ENCODE measurements around the gene MED10. TPM values are rescaled to one million over a fixed set of nuclear protein-coding genes. Genes with fewer than 3 reads are reported as not detected.
"Not testable (repeated sequence)": the region's sequence is repeated elsewhere in the genome, so short reads cannot be mapped to it uniquely, and the experiment has no call there.

The MED10 gene
- total RNA-seq, 2 donors from 2014 or later: 24.4 to 24.5 TPM

DNA sequence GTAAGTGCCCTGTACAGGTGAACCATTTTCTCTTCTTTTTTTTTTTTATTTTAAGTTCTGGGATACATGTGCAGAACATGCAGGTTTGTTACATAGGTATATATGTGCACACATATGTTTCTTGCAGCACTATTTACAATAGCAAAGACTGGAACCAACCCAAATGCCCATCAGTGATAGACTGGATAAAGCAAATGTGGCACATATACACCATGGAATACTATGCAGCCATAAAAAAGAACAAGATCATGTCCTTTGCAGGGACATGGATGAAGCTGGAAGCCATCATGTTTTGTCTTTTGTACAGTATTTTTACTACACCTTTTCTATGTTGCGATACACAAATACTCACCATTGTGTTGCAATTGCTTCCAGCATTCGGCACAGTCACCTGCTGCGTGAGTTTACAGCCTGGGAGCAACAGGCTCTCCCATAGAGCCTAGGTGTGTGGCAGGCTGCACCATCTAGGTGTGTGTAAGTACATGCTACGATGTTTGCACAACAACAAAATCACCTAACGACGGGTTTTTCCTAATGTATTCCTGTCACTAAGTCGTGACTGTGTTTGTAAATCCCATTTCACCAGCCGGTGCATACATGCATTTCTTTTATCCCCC, 20.4 kb downstream of the MED10 start:
- DNase-seq; intact Hi-C loops (cut with DNase I); ATAC-seq: not testable (repeated sequence)

DNA sequence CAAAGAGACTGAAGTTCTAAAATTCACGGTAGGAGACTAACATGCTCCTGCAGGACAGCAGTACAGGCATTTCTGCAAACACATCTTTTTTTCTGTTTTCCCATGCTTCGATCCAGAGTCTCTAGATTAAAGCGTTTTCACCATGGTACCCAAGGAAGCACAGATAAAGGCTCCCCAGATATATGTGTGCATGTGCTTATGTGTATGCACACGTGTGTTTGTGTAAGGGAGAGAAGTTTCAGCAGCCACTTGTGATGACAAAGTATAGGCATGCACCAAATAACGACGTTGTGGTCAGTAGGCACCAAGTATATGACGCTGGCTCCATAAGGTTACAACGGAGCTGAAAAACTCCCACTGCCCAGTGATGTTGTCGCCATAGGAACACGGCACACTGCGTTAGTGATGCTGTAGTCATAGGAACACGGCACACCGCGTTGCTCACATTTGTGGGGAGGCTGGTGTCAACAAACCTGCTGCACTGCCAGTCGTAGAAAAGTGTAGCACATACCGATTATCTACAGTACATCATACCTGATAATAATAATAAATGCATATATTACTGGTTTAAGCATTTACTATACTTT, 21.7 kb downstream of the MED10 start:
- no peak for DNase-seq

DNA sequence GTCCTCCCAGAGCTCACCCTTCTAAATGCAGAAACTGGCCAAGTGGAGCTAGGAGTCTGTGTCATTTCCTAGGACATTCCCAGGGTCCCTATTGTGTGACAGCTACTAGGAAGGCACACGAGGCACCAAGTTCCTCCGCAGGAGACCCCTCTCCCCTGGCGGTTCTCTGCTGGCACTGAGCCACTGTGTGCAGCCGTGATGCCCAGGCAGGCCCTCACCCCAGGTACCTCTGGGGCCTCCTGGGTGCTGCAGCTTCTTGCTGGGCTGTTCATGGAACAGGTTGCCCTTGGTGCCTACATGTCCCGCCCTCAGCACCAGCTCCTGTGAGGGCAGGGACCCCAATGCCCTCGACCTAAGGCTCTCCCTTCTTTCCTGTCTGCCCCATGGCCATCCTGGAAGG, 23.1 kb downstream of the MED10 start:
- DNase-seq: no peak
- intact Hi-C loops (cut with DNase I): no loop called here
- ATAC-seq: no peak

More for the DNA sequence above, 21.7 kb downstream of the MED10 start:
- ATAC-seq: no peak
- intact Hi-C loops (cut with DNase I): no loop called here

DNA sequence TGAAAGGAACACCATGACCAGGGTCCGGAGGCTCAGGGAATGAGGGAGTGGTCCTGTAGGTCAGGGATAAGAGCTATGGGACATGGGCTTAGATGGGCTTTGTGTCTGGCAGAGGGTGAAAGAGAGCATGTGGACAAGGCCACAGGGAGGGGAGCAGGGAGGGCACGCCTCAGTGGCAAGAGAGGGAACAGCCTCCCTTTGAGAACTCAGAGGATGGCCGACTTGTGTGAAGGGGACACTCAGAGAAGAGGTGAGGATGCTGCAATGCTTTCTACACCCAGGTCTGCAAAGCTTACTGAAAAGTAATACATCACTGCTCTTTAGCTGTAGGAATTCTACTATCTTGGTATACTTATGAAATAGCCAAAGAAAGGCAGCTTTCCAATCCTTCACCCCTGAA, 23.5 kb downstream of the MED10 start:
- no peak for ATAC-seq
- intact Hi-C loops (cut with DNase I): no loop called here
- DNase-seq: no peak

DNA sequence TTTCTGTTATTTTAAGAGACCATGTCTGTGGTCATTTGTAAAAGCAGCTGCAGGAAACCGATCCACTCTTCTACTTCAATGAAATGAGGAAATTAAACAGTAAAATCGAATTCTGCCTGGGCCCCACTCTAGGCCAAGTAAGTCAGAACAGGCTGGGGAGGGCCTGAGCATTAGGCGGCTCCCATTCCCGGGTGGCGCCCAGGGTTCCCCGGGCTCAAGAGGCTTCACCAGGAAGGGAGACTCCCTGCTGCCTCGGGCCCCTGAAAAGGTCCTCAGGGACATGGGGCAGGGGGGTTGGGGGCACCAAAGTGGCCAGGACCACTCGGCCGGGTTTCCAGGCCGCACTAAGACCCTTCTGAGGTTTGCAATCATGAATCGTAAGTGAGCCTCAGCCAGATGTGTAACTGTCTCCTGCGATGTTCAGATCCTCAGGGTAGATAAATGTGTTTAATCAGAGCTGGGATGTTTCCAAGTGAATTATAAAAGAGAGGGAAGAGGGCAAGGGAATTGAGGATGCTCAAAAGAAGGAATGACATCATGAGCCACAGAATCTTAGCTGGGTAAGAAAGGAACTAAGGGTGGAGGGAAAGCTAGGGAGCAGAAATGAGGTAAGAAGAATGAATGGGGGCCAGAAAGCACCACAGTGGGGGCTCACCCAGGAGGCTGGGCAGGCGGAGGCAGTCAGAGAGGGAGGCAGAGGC, 24.6 kb downstream of the MED10 start:
- DNase-seq: no peak
- no peak for ATAC-seq
- intact Hi-C loops (cut with DNase I): no loop called here

DNA sequence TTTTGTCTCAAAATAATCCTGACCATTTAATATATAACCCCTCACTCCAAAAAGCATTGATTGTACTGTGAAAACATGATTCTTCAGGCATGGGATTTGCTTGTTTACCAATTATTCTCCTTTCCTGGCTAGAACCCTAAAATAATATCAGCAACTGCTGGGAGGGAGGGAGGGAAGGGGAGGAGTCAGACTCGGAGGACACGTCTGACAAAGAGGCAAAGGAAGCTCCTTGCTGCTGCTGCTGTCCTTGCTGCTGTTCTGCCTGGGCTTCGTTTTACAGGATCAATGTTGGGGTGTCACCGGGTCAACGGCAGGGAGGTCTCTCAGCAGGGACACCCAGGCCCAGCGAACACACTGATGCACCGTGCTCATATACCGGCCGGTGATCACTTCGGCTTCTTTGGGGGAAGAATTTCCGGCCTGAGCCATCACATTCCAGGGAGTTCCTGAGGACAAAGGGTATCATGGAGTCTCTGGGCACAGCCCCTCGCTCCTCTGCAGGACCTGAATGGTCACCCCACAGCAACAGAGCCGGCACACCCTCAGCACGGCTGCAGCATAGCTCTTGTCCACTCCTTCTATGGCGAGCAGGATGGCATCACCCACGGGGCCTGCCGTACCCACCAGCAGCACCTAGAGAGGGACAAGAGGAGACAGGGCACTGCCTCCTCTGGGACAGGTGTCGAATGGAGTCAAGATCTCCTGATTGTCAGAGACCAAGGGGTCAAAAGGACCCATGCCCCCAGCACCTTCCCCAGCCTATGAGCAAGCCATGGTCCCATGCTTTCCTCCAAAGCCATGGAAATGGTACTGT, 27.9 kb downstream of the MED10 start:
- DNase-seq (no peak), ATAC-seq (peak in 1 of 2 donors; percentile 26)
- intact Hi-C loops (cut with DNase I): no loop called here

DNA sequence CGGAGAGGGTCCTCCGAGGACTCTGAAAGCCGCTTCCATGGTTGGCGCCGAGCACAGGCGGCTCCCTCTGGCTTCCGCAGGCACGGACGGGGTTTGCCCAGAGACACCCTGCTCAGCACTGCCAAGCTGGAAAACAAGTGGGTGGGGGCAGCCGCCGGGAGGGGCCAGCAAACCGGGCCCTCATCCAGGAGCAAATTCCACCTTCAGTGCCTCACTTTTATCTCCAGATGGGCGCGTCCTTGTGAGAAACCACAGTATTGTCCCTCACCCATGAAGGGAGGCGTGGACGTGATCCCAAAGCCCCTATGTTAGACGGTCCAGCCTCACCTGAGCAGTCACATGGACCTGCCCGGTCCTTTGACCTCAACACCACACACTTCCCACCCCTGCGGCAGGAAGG, 29.0 kb downstream of the MED10 start:
- DNase-seq (no peak), ATAC-seq (no peak)
- intact Hi-C loops (cut with DNase I): no loop called here

DNA sequence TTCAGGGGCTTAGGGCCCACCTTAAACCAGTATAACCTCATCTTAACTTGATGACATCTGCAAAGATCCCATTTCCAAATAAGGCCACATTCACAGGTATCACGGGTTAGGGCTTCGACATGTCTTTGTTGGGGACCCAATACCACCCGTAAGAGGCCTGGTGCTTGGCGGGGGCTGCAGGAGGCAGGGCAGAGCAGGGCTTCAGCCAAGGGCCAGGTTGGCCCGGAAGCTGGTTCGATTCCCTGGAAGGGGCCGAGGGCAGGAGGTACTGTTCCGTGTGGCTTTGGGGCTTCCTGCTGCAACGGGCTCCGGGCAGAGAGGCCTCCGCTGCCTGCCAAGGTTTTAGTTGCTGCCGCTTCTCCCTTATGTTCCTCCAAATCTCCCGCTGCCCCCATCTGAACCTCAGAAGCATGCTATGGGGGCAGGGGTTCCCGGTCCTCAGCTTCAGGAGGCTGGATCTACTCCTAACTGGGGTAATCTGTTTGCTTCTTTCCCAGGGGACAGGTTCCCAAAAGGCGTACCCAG, 29.8 kb downstream of the MED10 start:
- intact Hi-C loops (cut with DNase I): no loop called here
- no peak for DNase-seq
- no peak for ATAC-seq

DNA sequence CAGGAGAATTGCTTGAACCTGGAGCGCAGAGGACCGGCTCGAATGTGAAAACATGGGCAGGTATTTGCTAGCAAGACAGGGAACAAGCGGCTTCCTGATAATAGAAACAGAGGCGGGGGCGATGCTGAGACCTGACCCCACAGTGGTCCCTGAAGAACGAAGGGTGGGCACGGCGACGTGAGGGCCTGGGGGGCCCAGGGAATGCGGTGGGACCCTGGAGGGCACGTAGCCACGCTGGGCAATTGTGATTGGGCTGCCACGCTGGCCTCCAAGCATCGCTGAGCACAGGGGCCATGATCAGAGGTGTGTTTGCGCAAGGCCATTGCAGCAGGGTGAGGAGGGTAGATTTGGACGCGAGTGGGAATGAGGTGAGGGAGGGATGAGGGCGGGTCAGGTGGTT, 30.7 kb downstream of the MED10 start:
- intact Hi-C loops (cut with DNase I): no loop called here
- DNase-seq: no peak
- ATAC-seq: no peak

DNA sequence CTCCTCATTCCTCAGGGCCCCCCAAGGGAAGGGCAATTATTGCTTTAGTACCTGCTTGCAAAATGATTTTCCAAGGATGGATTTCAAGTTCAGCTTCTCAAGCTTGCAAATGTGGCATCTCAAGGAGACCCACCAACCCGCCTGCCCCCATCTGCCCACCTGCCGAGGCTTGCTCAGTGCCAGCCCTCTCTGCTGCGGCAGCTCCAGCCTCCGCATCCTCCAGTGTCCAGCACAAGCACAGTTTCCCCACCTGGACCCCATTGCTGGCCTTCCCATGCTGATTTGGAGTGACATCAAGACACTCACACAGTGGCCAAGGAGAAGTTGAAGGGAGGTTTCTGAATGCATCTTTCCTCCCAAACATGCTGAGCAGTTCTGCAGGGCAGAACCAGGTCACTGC, 31.2 kb downstream of the MED10 start:
- intact Hi-C loops (cut with DNase I): no loop called here
- DNase-seq: no peak
- ATAC-seq: no peak

DNA sequence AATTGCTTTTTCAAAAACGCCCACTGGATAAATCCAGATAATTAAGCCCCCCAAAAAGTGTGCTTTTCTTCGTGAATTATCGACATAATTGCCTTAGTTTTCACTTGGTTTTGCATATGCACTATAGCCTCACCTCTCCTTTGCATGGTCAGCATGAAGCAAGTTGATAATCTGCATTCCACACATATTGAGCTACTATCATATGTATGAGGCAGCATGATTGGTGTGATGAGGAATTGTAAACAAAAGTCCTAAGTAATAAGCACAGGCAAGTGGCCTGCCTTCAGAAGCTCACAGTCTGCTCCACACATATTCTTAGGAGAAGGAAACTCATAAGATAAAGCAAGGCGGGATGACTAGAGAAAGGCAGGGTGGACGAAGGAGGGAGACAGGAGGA, 33.8 kb downstream of the MED10 start:
- DNase-seq (no peak), ATAC-seq (no peak)
- intact Hi-C loops (cut with DNase I): no loop called here

DNA sequence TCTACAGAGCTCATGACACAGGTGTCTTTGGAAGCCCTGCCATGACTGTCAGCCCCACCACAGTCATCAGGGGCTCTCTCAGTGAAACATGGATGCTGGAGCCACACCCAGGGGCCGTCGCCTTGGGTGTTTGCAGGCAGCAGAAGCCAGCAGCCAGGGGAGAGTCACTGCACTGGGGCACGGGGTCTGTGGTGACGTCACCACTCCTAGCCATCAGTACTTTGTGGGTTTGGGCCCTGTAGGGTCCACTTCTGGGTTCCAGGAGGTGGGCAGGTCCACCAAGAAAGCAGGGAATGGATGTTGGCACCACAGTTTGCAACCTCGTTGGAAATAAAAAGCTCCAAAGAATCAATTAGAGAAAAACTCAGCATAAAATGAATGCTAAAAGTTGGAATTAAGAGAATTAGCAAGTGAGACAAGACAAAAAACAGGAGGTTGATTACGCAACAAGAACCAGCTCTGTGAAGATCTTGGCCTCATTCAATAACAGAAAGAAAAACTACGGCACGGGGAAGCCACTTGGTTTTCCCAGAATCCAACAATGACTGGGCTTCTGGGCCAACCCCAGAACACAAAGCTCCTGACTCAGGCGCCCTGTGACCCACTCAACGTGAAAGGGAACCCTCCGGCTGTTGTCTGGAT, 34.3 kb downstream of the MED10 start:
- ATAC-seq (no peak), DNase-seq (no peak)
- intact Hi-C loops (cut with DNase I): no loop called here

DNA sequence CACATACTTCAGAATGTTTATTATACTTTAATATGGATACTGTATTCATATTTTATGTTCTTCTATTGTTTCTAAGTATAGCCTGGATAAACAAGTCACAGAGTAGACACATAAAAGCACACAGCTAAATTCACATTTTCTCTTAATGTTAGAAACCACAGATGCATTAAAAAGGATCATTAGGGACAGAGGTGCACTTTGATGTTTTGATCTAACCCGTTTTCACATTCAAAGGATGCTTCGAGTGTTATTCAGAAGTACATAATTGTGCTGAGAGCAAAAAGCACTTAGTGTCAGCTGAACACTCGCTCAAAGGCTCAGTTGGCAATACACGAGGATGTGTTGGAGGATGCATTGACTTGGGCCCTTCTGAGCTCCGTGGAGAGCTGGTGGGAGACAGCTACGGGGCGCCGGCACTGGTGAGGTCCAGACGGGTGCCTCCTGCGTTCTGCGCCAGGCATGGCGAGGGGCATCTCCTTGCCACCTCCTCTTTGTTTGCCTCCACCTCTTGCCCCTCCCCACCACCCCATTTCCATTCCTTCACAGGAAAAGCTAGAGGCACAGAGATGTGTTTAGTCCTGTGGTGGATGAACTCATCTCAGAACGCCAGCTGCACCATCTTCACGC, 35.5 kb downstream of the MED10 start:
- ATAC-seq (no peak), DNase-seq (no peak)
- intact Hi-C loops (cut with DNase I): no loop called here

DNA sequence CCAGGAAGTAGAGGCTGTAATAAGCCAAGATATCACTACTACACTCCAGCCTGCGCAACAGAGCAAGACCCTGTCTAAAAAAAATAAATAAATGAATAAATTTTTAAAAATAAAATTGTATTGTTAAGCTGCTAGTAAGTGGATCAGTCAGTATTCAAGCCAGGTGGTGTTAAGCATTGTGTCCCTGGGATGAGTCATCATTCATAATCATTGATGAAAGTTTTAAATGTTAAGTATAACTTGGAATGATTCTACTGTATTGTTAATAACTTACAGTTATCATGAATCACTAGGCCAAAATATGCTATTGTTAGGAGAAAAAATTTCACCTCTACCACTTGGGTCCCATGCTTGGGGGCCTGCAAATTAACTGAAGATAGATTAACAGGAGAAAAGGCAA, 38.2 kb downstream of the MED10 start:
- no peak for ATAC-seq
- intact Hi-C loops (cut with DNase I): no loop called here

DNA sequence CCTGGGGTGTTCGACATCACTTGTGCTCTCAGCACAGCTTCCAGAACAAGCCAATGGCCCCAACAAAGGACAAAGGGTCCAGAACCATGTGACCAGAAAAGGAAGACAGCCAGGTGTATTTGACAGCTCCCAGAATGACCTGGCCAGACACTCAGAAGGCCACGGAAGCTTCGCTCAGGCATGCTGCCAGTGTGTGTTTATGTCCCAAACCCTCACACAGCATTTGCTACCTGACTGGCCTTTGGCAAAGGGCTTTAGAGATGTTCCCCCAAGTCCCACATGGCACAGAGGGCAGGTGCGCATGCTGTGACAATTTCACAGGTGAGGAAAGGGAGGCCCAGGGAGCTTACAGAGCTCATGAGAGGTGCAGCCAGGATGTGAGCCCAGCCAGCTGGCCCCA, 39.5 kb downstream of the MED10 start:
- no peak for ATAC-seq
- DNase-seq: no peak
- intact Hi-C loops (cut with DNase I): no loop called here

More for the DNA sequence above, 38.2 kb downstream of the MED10 start:
- no peak for DNase-seq

DNA sequence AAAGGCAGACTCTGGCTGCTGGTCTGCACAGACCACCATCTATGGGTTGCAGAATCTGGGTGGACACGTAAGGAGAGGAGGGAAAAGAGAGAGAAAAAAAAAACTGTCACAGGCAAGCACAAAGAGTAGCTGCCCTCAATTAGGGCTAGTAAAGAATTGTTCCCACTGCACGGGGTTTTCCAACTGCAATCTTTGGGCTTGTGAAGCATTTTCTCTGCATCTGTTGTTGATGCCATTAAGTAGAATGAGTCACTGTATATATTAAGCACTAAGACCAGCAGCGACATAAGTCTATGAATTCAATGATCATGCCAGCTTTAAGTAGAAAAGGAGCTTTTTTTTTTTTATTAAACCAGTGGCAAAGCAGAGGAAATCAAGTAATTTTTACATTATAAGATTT, 40.2 kb downstream of the MED10 start:
- no peak for ATAC-seq
- intact Hi-C loops (cut with DNase I): no loop called here
- DNase-seq: no peak

DNA sequence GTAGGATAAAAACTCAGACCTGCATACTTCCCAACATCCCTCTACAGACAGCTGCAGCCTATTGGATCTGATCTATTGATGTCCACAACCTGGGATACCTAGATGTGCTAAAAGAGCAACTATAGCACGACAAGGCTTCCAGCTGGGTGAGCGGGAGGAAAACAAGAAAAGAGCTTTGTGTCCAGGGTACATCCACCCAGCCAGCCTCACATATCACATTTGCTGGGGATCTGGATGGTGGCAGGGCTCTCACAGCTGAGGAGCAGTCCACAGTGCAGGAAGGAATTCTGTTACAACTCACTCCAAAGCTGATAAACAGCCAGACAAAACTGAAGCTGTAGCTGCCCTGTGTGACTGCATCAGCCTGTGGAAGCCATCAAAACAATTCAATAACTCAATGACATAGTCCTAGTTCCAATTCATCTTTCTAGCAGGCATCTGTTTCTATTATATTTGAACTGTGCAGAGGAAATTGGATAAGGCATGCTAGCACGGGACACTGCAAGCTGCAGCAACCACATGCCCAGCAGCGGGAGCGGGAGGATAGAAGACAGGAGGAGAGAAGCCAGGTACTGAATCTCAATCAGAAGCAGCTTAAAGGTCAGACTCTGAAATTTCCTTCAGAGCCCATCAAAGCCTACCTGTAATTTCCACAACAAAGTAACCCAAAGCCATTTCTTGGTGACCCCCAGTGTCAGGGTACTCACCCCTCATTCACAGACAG, 45.0 kb downstream of the MED10 start:
- no peak for ATAC-seq
- intact Hi-C loops (cut with DNase I): no loop called here
- no peak for DNase-seq

DNA sequence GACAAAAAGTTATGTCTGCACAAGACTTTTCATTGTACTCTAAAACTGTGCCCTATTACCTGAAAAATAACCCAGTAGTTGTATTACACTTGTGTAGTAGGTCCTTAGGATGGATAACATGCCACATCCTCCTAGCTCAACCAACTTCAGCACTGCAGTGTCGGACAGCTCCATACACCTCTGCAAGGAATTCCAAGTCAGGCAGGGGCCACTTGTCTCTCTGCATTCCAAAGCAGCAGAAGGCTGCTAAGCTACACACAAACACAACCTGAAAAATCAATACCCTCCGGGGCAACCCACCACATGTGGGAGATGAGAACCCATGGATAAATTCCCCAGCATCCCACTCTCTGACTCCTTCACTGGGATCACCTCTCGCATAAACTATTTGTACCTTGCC, 50.2 kb downstream of the MED10 start:
- no peak for DNase-seq
- no peak for ATAC-seq
- intact Hi-C loops (cut with DNase I): no loop called here
